H1 (cell line): ENCODE results near the gene SLC13A2. TPM values are rescaled to one million over a fixed set of nuclear protein-coding genes. Genes with fewer than 3 reads are reported as not detected.

ENCODE experiments used
- CTCF ChIA-PET: fragments of 300-600 bp; sonication (Branson Sonifier 250); formaldehyde crosslinking; loops from one replicate; lab custom pipeline; 2021; ENCODE audit not compliant: partially characterized antibody; lab: Charles Lee
- POLR2A ChIA-PET: fragments of 300-600 bp; sonication (Branson Sonifier 250); formaldehyde crosslinking; loops from one replicate; lab custom pipeline; 2021; ENCODE audit warnings: inconsistent platforms; ENCODE audit not compliant: partially characterized antibody; lab: Charles Lee
- DNase-seq, 2 experiments: peaks; one replicate each; pipeline versions ENCODE4 v3.0.0 to v3.0.0-alpha.2; 2010 to 2022; ENCODE audit warnings: low spot score in 2 of 2, low read depth in 1 of 2, mixed read lengths in 1 of 2
- FAIRE-seq: peaks from 2 replicates; lab custom pipeline; 2011; peaks lifted over from hg19 to GRCh38; lab: Jason Lieb, UNC
- H2AFZ ChIP-seq: 2 replicates; pipeline ENCODE4 v1.8.1; 2012; ENCODE audit warnings: low read length, inconsistent platforms
- H2AK5ac ChIP-seq: 2 replicates; pipeline ENCODE4 v1.6.1; 2013; ENCODE audit warnings: low read depth, low read length
- H2BK120ac ChIP-seq: replicated peaks from 2 replicates; pipeline ENCODE3; 2013; ENCODE audit warnings: low read depth, low read length, inconsistent platforms
- H2BK12ac ChIP-seq: 2 replicates; pipeline ENCODE4 v1.6.1; 2013; ENCODE audit warnings: low read depth, low read length
- H2BK15ac ChIP-seq: 2 replicates; pipeline ENCODE4 v1.6.1; 2013; ENCODE audit warnings: low read length
- H2BK20ac ChIP-seq: 2 replicates; pipeline ENCODE4 v1.6.1; 2013; ENCODE audit warnings: low read length
- H2BK5ac ChIP-seq: 2 replicates; pipeline ENCODE4 v1.6.1; 2013; ENCODE audit warnings: low read depth, low read length
- H3K14ac ChIP-seq: 2 replicates; pipeline ENCODE4 v1.6.1; 2013; ENCODE audit warnings: inconsistent platforms; ENCODE audit not compliant: insufficient read length
- H3K18ac ChIP-seq: 2 replicates; pipeline ENCODE4 v1.6.1; 2013; ENCODE audit warnings: low read length; ENCODE audit errors: extremely low read depth
- H3K23ac ChIP-seq: 2 replicates; pipeline ENCODE4 v1.6.1; 2013; ENCODE audit warnings: inconsistent platforms; ENCODE audit not compliant: insufficient read length
- H3K23me2 ChIP-seq: 2 replicates; pipeline ENCODE4 v1.6.1; 2013; ENCODE audit warnings: low read depth, low read length
- H3K27ac ChIP-seq: 2 replicates; pipeline ENCODE4 v1.6.1; 2011; ENCODE audit warnings: low read depth, low read length, inconsistent platforms
- H3K27me3 ChIP-seq, 4 experiments: replicated peaks in 1 of 4; 1 replicate in 1 of 4; 2 replicates in 3 of 4; pipeline versions ENCODE4 v1.6.1 to v1.8.1; 2011 to 2013; ENCODE audit warnings: low read length in 3 of 4, mild to moderate bottlenecking in 3 of 4, inconsistent platforms in 2 of 4, mixed read lengths in 2 of 4, moderate library complexity in 1 of 4; ENCODE audit not compliant: control insufficient read depth in 3 of 4, insufficient read depth in 3 of 4; ENCODE audit errors: extremely low read depth in 1 of 4
- H3K36me3 ChIP-seq, 4 experiments: 2 replicates each; pipeline versions ENCODE4 v1.6.1 to v1.8.1; 2011 to 2013; ENCODE audit warnings: mild to moderate bottlenecking in 4 of 4, low read length in 3 of 4, moderate library complexity in 2 of 4, control low read depth in 1 of 4, inconsistent platforms in 1 of 4; ENCODE audit not compliant: insufficient read depth in 4 of 4, control insufficient read depth in 2 of 4
- H3K4ac ChIP-seq: replicated peaks from 2 replicates; pipeline ENCODE3; 2013; ENCODE audit warnings: low read length, low read depth, mixed read lengths, inconsistent platforms; ENCODE audit not compliant: insufficient read length
- H3K4me1 ChIP-seq, 4 experiments: replicated peaks in 1 of 4; 1 replicate in 1 of 4; 2 replicates in 3 of 4; pipeline versions ENCODE4 v1.6.1 to v1.8.1; 2011 to 2013; ENCODE audit warnings: low read length in 3 of 4, inconsistent platforms in 2 of 4, mixed read lengths in 1 of 4; ENCODE audit not compliant: insufficient read depth in 4 of 4, control insufficient read depth in 3 of 4
- H3K4me2 ChIP-seq, 2 experiments: 2 replicates each; pipeline versions ENCODE4 v1.6.1 to v1.8.1; 2011 to 2013; ENCODE audit warnings: low read depth in 2 of 2, low read length in 2 of 2, control low read depth in 1 of 2, inconsistent platforms in 1 of 2, mild to moderate bottlenecking in 1 of 2; ENCODE audit not compliant: insufficient read depth in 1 of 2
- H3K4me3 ChIP-seq, 4 experiments: fragments of 200-600, 300-600 bp in 1 of 4; sonication (generic), shearing (Covaris generic), sonication (Bioruptor Twin) in 1 of 4; 2 replicates each; pipeline versions ENCODE4 v1.5.1 to v1.8.1; 2011 to 2016; ENCODE audit warnings: low read length in 4 of 4, low read depth in 3 of 4, control low read depth in 2 of 4, inconsistent platforms in 2 of 4, mild to moderate bottlenecking in 2 of 4, mixed read lengths in 1 of 4, moderate library complexity in 1 of 4; ENCODE audit not compliant: insufficient read depth in 2 of 4; ENCODE audit errors: extremely low read depth in 1 of 4
- H3K56ac ChIP-seq: replicated peaks from 2 replicates; pipeline ENCODE3; 2013; ENCODE audit warnings: low read depth, mild to moderate bottlenecking, mixed read lengths, low read length, inconsistent platforms; ENCODE audit not compliant: insufficient read length
- H3K79me1 ChIP-seq: 2 replicates; pipeline ENCODE4 v1.6.1; 2013; ENCODE audit warnings: low read depth, low read length, control low read depth
- H3K79me2 ChIP-seq, 2 experiments: 2 replicates each; pipeline versions ENCODE4 v1.6.1 to v1.8.1; 2012 to 2013; ENCODE audit warnings: low read length in 2 of 2, mild to moderate bottlenecking in 2 of 2, inconsistent platforms in 1 of 2; ENCODE audit not compliant: insufficient read depth in 2 of 2, control insufficient read depth in 1 of 2
- H3K9ac ChIP-seq, 4 experiments: replicated peaks in 1 of 4; 1 replicate in 1 of 4; 2 replicates in 3 of 4; pipeline versions ENCODE4 v1.6.1 to v1.8.1; 2011 to 2013; ENCODE audit warnings: low read depth in 3 of 4, low read length in 3 of 4, control low read depth in 2 of 4, mild to moderate bottlenecking in 2 of 4, moderate library complexity in 2 of 4, inconsistent platforms in 1 of 4; ENCODE audit errors: extremely low read depth in 1 of 4
- H3K9me3 ChIP-seq, 2 experiments: 2 replicates each; pipeline versions ENCODE4 v1.6.1 to v1.8.1; 2012 to 2013; ENCODE audit warnings: mild to moderate bottlenecking in 2 of 2, moderate library complexity in 2 of 2, control low read depth in 1 of 2, inconsistent platforms in 1 of 2, low read depth in 1 of 2, low read length in 1 of 2, mixed read lengths in 1 of 2; ENCODE audit not compliant: insufficient read depth in 2 of 2
- H4K20me1 ChIP-seq, 2 experiments: replicated peaks in 1 of 2; 2 replicates each; pipeline versions ENCODE3 to v1.8.1; 2011 to 2013; ENCODE audit warnings: inconsistent platforms in 2 of 2, low read length in 2 of 2, mild to moderate bottlenecking in 1 of 2; ENCODE audit not compliant: insufficient read depth in 2 of 2, control insufficient read depth in 1 of 2
- H4K5ac ChIP-seq: 2 replicates; pipeline ENCODE4 v1.6.1; 2013; ENCODE audit warnings: low read length, low read depth, mixed read lengths, inconsistent platforms; ENCODE audit not compliant: insufficient read length
- H4K8ac ChIP-seq: 2 replicates; pipeline ENCODE4 v1.8.0; 2013; ENCODE audit warnings: mild to moderate bottlenecking, moderate library complexity, low read length, inconsistent platforms; ENCODE audit not compliant: insufficient read depth; ENCODE audit errors: extremely low read depth
- H4K91ac ChIP-seq: replicated peaks from 2 replicates; pipeline ENCODE3; 2013; ENCODE audit warnings: low read length, mixed read lengths, inconsistent platforms; ENCODE audit not compliant: insufficient read length
- CEBPB ChIP-seq: IDR thresholded peaks from 2 replicates; pipeline ENCODE4 v1.6.1; 2012; ENCODE audit warnings: low read depth, low read length
- EGR1 ChIP-seq: IDR thresholded peaks from 2 replicates; pipeline ENCODE4 v1.6.1; 2011; ENCODE audit warnings: low read depth, low read length, borderline replicate concordance
- FOSL1 ChIP-seq: IDR thresholded peaks from 2 replicates; pipeline ENCODE4 v1.6.1; 2011; ENCODE audit warnings: mild to moderate bottlenecking, low read depth, low read length, moderate library complexity; ENCODE audit not compliant: insufficient read depth
- GABPA ChIP-seq: IDR thresholded peaks from 2 replicates; pipeline ENCODE4 v1.6.1; 2011; ENCODE audit warnings: mild to moderate bottlenecking, low read length, moderate library complexity, borderline replicate concordance; ENCODE audit not compliant: insufficient read depth
- HDAC6 ChIP-seq: IDR thresholded peaks from one replicate; pipeline ENCODE4 v1.7.1; 2012; ENCODE audit warnings: low read depth, mild to moderate bottlenecking, inconsistent platforms, low read length, moderate library complexity
- MAFK ChIP-seq: IDR thresholded peaks from 2 replicates; pipeline ENCODE4 v1.6.1; 2012; ENCODE audit warnings: low read depth, mild to moderate bottlenecking, improper control_type of control experiment, low read length
- TAF1 ChIP-seq: IDR thresholded peaks from 2 replicates; pipeline ENCODE4 v1.6.1; 2011; ENCODE audit warnings: mild to moderate bottlenecking, low read depth, low read length
- TAF7 ChIP-seq: optimal IDR thresholded peaks from 2 replicates; pipeline ENCODE3; 2011; ENCODE audit warnings: low read depth, mild to moderate bottlenecking, inconsistent platforms, low read length, moderate library complexity, borderline replicate concordance
- WGBS, 2 experiments: shearing (Covaris generic) in 1 of 2; methylation state at CpG; one replicate each; pipeline versions ENCODE4 v1.1.6 to v1.1.7; 2013 to 2015; ENCODE audit warnings: low lambda C conversion rate in 2 of 2, mixed read lengths in 2 of 2, inconsistent platforms in 1 of 2, low coverage in 1 of 2, missing lambda C conversion rate in 1 of 2; ENCODE audit not compliant: insufficient replicate concordance in 2 of 2, insufficient coverage in 1 of 2, insufficient read length in 1 of 2; ENCODE audit errors: extremely low coverage in 1 of 2, missing lambda C conversion rate in 1 of 2; 5-methylcytosine and 5-hydroxymethylcytosine counted together
- polyA plus RNA-seq, 7 experiments: library from polyadenylated mRNA; depleted of rRNA in 3 of 7; stranded (reverse) in 5 of 7; unstranded in 2 of 7; fragments of >200 nt in 5 of 7; fragments of 200-250 nt in 2 of 7; gene quantifications; 1 replicate in 5 of 7; 2 replicates in 1 of 7; 4 replicates in 1 of 7; pipeline versions ENCODE4 v1.2.1 to v1.2.3, GENCODE V29; 2011 to 2013; ENCODE audit warnings: missing spikeins in 2 of 7, mixed read lengths in 2 of 7
- total RNA-seq: library from RNA; stranded (reverse); fragmentation: NEBNext Ultra II Directional; extraction: Animal tissue kit (Norgen Biotek cat#: 25700); gene quantifications from 2 replicates; pipeline ENCODE4 v1.2.1, GENCODE V29; 2021

SLC13A2 gene
- total and polyA plus RNA-seq, 2 of the 8 experiments (the other 6 are each of a cell fraction or from before 2014, with no cell fraction given) = not detected

- H2BK12ac ChIP-seq = no peak overlapping the region; the same call in 1 of the 2 replicates
- H4K20me1 ChIP-seq = no peaks in the 10 kb centered on the region
- FAIRE-seq = no peak
- H3K23ac ChIP-seq = no peak overlapping the region
- H2BK15ac ChIP-seq = no peak overlapping the region
- H3K79me2 ChIP-seq = no peaks in the 10 kb centered on the region
- H2BK120ac ChIP-seq = no peak overlapping the region
- no peak overlapping the region for H2AFZ ChIP-seq
- H3K23me2 ChIP-seq = no peaks in the 10 kb centered on the region
- H4K8ac ChIP-seq = peak overlapping the region; percentile 28; the same call in 1 of the 2 replicates
- H2AK5ac ChIP-seq = no peak overlapping the region
- no peak overlapping the region for H3K9ac ChIP-seq
- no peak overlapping the region for H4K91ac ChIP-seq
- H3K4me2 ChIP-seq = no peak overlapping the region
- POLR2A ChIA-PET = interaction anchor here (0.7 to 1.3 kb wide), 2 partner anchors 9 to 23 kb away, joined by 3 read pairs; no protein-coding TSS in a partner anchor
- H4K5ac ChIP-seq = no peak overlapping the region
- no peak for TF ChIP-seq FOSL1
- TF ChIP-seq GABPA = no peak
- TF ChIP-seq MAFK = no peak
- no peak for TF ChIP-seq EGR1
- no peak for TF ChIP-seq TAF7
- no peak for TF ChIP-seq HDAC6
- TF ChIP-seq TAF1 = no peak
- no peak for TF ChIP-seq CEBPB
- TF ChIP-seq, all 59 proteins: peak for 0
- Histone ChIP-seq H3K18ac (no peak overlapping the region), H3K14ac (no peak overlapping the region), H3K4ac (no peak overlapping the region), H3K36me3 (no peaks in the 10 kb centered on the region), H2BK5ac (no peak overlapping the region), H3K4me1 (peaks cover 0 to 5% (median 0%) of the 10 kb centered on the region in 4 experiments; a peak in 2 of 7 replicates), H3K4me3 (no peak overlapping the region), H3K27ac (no peak overlapping the region), H2BK20ac (no peak overlapping the region), H3K9me3 (no peaks in the 10 kb centered on the region), H3K79me1 (no peaks in the 10 kb centered on the region), H3K56ac (no peak overlapping the region), H3K27me3 (no peaks in the 10 kb centered on the region)
- 86% methylated on average over 7 of the region's 7 CpGs; no CpG with 5 or more reads in 1 of the 2 experiments for WGBS, 2 experiments
- no peak for DNase-seq
- CTCF ChIA-PET = interaction anchor here (0.9 to 5.9 kb wide), 4 partner anchors 10 to 59 kb away, joined by 3 to 45 read pairs (median 10); no protein-coding TSS in a partner anchor
Measured at GRCh38 chr17:28530926-28531325, 57.5 kb downstream of the SLC13A2 start.
